DOHH2 (cell line): ENCODE results near the gene RASIP1.

ENCODE experiments used
- H3F3A ChIP-seq: fragments of 200-600 bp; sonication (generic), shearing (Covaris generic); 2 replicates; pipeline ENCODE4 v1.6.0; 2016; ENCODE audit warnings: antibody characterized with exemption, mild to moderate bottlenecking; ENCODE audit not compliant: control insufficient read depth, insufficient read depth
- H3K27ac ChIP-seq: fragments of 200-600 bp; sonication (generic); 2 replicates; pipeline ENCODE4 v1.5.1; 2014; ENCODE audit warnings: low read depth, mild to moderate bottlenecking, low read length, moderate library complexity
- H3K27me3 ChIP-seq: fragments of 200-600 bp; sonication (generic); 2 replicates; pipeline ENCODE4 v1.6.1; 2014; ENCODE audit warnings: mild to moderate bottlenecking, low read length, mixed read lengths; ENCODE audit not compliant: control insufficient read depth
- H3K36me3 ChIP-seq: fragments of 200-600 bp; sonication (generic); 2 replicates; pipeline ENCODE4 v1.6.1; 2014; ENCODE audit warnings: mild to moderate bottlenecking, low read length, moderate library complexity, mixed read lengths; ENCODE audit not compliant: control insufficient read depth
- H3K4me1 ChIP-seq: fragments of 200-600 bp; sonication (generic); 2 replicates; pipeline ENCODE4 v1.6.1; 2014; ENCODE audit warnings: mild to moderate bottlenecking, low read length, mixed read lengths; ENCODE audit not compliant: control insufficient read depth
- H3K4me2 ChIP-seq: fragments of 200-600 bp; sonication (generic); 2 replicates; pipeline ENCODE4 v1.6.0; 2014; ENCODE audit warnings: mild to moderate bottlenecking, low read length, moderate library complexity
- H3K4me3 ChIP-seq: fragments of 200-600 bp; sonication (generic); 2 replicates; pipeline ENCODE4 v1.5.1; 2014; ENCODE audit warnings: mild to moderate bottlenecking, low read length, mixed read lengths
- H3K79me2 ChIP-seq: fragments of 200-600 bp; sonication (generic); 2 replicates; pipeline ENCODE4 v1.6.1; 2014; ENCODE audit warnings: mild to moderate bottlenecking, low read length, mixed read lengths; ENCODE audit not compliant: control insufficient read depth
- H3K9me2 ChIP-seq: fragments of 200-600 bp; sonication (generic); replicated peaks from 2 replicates; pipeline ENCODE4 v1.6.1; 2014; ENCODE audit warnings: mild to moderate bottlenecking, low read length, mixed read lengths; ENCODE audit not compliant: control insufficient read depth
- H3K9me3 ChIP-seq: fragments of 200-600 bp; sonication (generic); 2 replicates; pipeline ENCODE4 v1.6.1; 2014; ENCODE audit warnings: antibody characterized with exemption, low read length, mixed read lengths; ENCODE audit not compliant: control insufficient read depth, insufficient read depth
- H4K20me1 ChIP-seq: fragments of 200-600 bp; sonication (generic); 2 replicates; pipeline ENCODE4 v1.6.0; 2014; ENCODE audit warnings: low read depth, mild to moderate bottlenecking, antibody characterized with exemption, low read length, moderate library complexity; ENCODE audit not compliant: control insufficient read depth, insufficient read depth
- CTCF ChIP-seq: fragments of 200-600 bp; sonication (generic); IDR thresholded peaks from one replicate; pipeline ENCODE4 v1.5.1; 2014; ENCODE audit warnings: antibody characterized with exemption, mild to moderate bottlenecking, low read depth, low read length; ENCODE audit not compliant: poor library complexity, severe bottlenecking
- EZH2phosphoT487 ChIP-seq: fragments of 200-600 bp; sonication (generic); IDR thresholded peaks from 2 replicates; pipeline ENCODE4 v1.6.1; 2017; ENCODE audit warnings: borderline replicate concordance, mild to moderate bottlenecking, antibody characterized with exemption, low read length, moderate library complexity, mixed read lengths

Gene RASIP1

GRCh38 chr19:48734625-48735024, 5.8 kb downstream of the RASIP1 start:
- no peaks in the 10 kb centered on the region for H3K9me2 ChIP-seq
- H3K36me3 ChIP-seq: no peaks in the 10 kb centered on the region
- H3K4me2 ChIP-seq: no peak overlapping the region

GRCh38 chr19:48731452-48731851, 9.0 kb downstream of the RASIP1 start:
- H3K27me3 ChIP-seq: no peaks in the 10 kb centered on the region
- H3K9me3 ChIP-seq: peaks cover 9% of the 10 kb centered on the region; the same call in 1 of the 2 replicates
- H3K4me1 ChIP-seq: peaks cover 6% of the 10 kb centered on the region
- peaks cover 7% of the 10 kb centered on the region for H3K36me3 ChIP-seq
- H3F3A ChIP-seq: no peaks in the 10 kb centered on the region
- H3K27ac ChIP-seq: no peak overlapping the region
- H3K9me2 ChIP-seq: no peaks in the 10 kb centered on the region
- H3K4me2 ChIP-seq: no peak overlapping the region
- H4K20me1 ChIP-seq: no peaks in the 10 kb centered on the region
- H3K79me2 ChIP-seq: no peaks in the 10 kb centered on the region
- TF ChIP-seq EZH2phosphoT487 (no peak), CTCF (no peak)
- no peak overlapping the region for H3K4me3 ChIP-seq

More at GRCh38 chr19:48734625-48735024, 5.8 kb downstream of the RASIP1 start:
- Histone ChIP-seq H3K27me3 (no peaks in the 10 kb centered on the region), H3F3A (peaks cover 3% of the 10 kb centered on the region; the same call in 1 of the 2 replicates), H3K4me3 (no peak overlapping the region), H3K79me2 (no peaks in the 10 kb centered on the region), H4K20me1 (no peaks in the 10 kb centered on the region), H3K4me1 (peaks cover 11% of the 10 kb centered on the region), H3K27ac (no peak overlapping the region), H3K9me3 (no peaks in the 10 kb centered on the region)
- TF ChIP-seq CTCF: no peak
- no peak for TF ChIP-seq EZH2phosphoT487

GRCh38 chr19:48728911-48729664, 11.3 kb downstream of the RASIP1 start:
- Histone ChIP-seq H3K27ac (no peak overlapping the region), H3F3A (peaks cover 9% of the 10 kb centered on the region), H3K4me1 (peaks cover 27% of the 10 kb centered on the region), H3K4me2 (no peak overlapping the region), H4K20me1 (no peaks in the 10 kb centered on the region), H3K36me3 (peaks cover 15% of the 10 kb centered on the region), H3K27me3 (no peaks in the 10 kb centered on the region), H3K4me3 (no peak overlapping the region), H3K79me2 (no peaks in the 10 kb centered on the region), H3K9me3 (peaks cover 16% of the 10 kb centered on the region), H3K9me2 (no peaks in the 10 kb centered on the region)
- TF ChIP-seq EZH2phosphoT487 (no peak), CTCF (no peak)
